Motor neuron (in vitro differentiated cells): ENCODE measurements around the gene HSF4. TPM values are rescaled to one million over a fixed set of nuclear protein-coding genes. Genes with fewer than 3 reads are reported as not detected.

Experiments
- ATAC-seq, 8 experiments: fragments of 200-7000 bp; cut with Tn5 transposase; replicated peaks in 6 of 8; 2 replicates each; pipeline ENCODE4 v1.8.0; 2021; ENCODE audit warnings: mild to moderate bottlenecking in 8 of 8, moderate library complexity in 8 of 8
- H3K27ac ChIP-seq, 2 donors: fragments of 250-450 bp; sonication (Bioruptor Pico); 2 replicates each; pipeline ENCODE4 v1.9.0; 2021; ENCODE audit warnings: antibody characterized with exemption in 2 of 2, mild to moderate bottlenecking in 2 of 2, moderate library complexity in 1 of 2
- H3K4me1 ChIP-seq, 2 donors: fragments of 250-450 bp; sonication (Bioruptor Pico); replicated peaks in 1 of 2; 2 replicates each; pipeline ENCODE4 v1.6.1; 2021; ENCODE audit warnings: antibody characterized with exemption in 2 of 2, mild to moderate bottlenecking in 2 of 2, moderate library complexity in 1 of 2
- H3K4me3 ChIP-seq, 5 donors: fragments of 250-450 bp; sonication (Bioruptor Pico); 2 replicates each; pipeline ENCODE4 v1.9.0; 2021; ENCODE audit warnings: antibody characterized with exemption in 5 of 5, mild to moderate bottlenecking in 5 of 5, moderate library complexity in 4 of 5
- WGBS, 10 experiments: fragments of 450-650 bp; shearing (Covaris generic); methylation state at CpG; one replicate each; pipeline ENCODE4 v1.0.0; 2022; 5-methylcytosine and 5-hydroxymethylcytosine counted together
- in situ Hi-C, 9 experiments: fragments of 400-800 bp; cut with MboI; loops; one replicate each; pipeline ENCODE4 v1.15.0; 2021; ENCODE audit warnings: low sequenced_read_pairs in 9 of 9, low pct_unique_long_range_greater_than_20kb in 2 of 9; ENCODE audit not compliant: unreplicated experiment in 9 of 9
- total RNA-seq, 8 experiments: library from RNA; unstranded; fragments of 300-600 nt; gene quantifications; 2 replicates each; pipeline versions ENCODE4 v1.2.3 to v1.2.4, GENCODE V29; 2022

HSF4 gene
- total RNA-seq, 8 experiments from 2014 or later: 4.6 to 33.1 (median 18.4) TPM

GRCh38 chr16:67170949-67171649, 6.6 kb downstream of the HSF4 start:
- Histone ChIP-seq H3K4me3 (peak overlapping the region; percentile 24 to 42 (median 30)), H3K27ac (peak overlapping the region; percentile 70 to 81), H3K4me1 (peaks cover 35% of the 10 kb centered on the region in 2 donors)
- ATAC-seq: peak; percentile 2 to 23 (median 7)
- in situ Hi-C loops: loop anchor here in 8 of 9 experiments (25.0 kb wide), 2 partner anchors 184 to 209 kb away; partner anchors contain the start of genes CES3 (in 7 of the 8) and CES4A (in 1 of the 8)
- WGBS, 10 experiments: 3 to 50% (median 30%) methylated on average over 1 to 12 of the region's 14 CpGs; no CpG with 5 or more reads in 1 of the 10 experiments

GRCh38 chr16:67173323-67173722, 8.8 kb downstream of the HSF4 start:
- Histone ChIP-seq H3K4me3 (peak overlapping the region in 1 of 5 donors; percentile 29), H3K27ac (no peak overlapping the region)
- 75% methylated on average over 1 of the region's 1 CpG; no CpG with 5 or more reads in 9 of the 10 experiments for WGBS, 10 experiments

GRCh38 chr16:67173808-67174705, 9.5 kb downstream of the HSF4 start:
- 0 to 22% (median 2%) methylated on average over 1 to 10 of the region's 71 CpGs; no CpG with 5 or more reads in 3 of the 10 experiments for WGBS, 10 experiments
- Histone ChIP-seq H3K4me1 (peaks cover 31 to 33% of the 10 kb centered on the region in 2 donors), H3K4me3 (peak overlapping the region; percentile 14 to 29 (median 16)), H3K27ac (no peak overlapping the region)
- ATAC-seq: peak; percentile 50 to 81 (median 58)
- in situ Hi-C loops: loop anchor here in 8 of 9 experiments (25.0 kb wide), 2 partner anchors 187 to 212 kb away; partner anchors contain the start of genes CES3 (in 7 of the 8) and CES4A (in 1 of the 8)

More at GRCh38 chr16:67173323-67173722, 8.8 kb downstream of the HSF4 start:
- in situ Hi-C loops: loop anchor here in 8 of 9 experiments (25.0 kb wide), 2 partner anchors 186 to 211 kb away; partner anchors contain the start of genes CES3 (in 7 of the 8) and CES4A (in 1 of the 8)
- no peak for ATAC-seq
- H3K4me1 ChIP-seq: peaks cover 35% of the 10 kb centered on the region in 2 donors

GRCh38 chr16:67174706-67175231, 10.2 kb downstream of the HSF4 start:
- ATAC-seq: no peak
- no peak overlapping the region for H3K27ac ChIP-seq
- H3K4me1 ChIP-seq: peaks cover 24 to 26% of the 10 kb centered on the region in 2 donors
- WGBS, 10 experiments: 40 to 88% (median 65%) methylated on average over 3 to 12 of the region's 31 CpGs; no CpG with 5 or more reads in 6 of the 10 experiments
- in situ Hi-C loops: loop anchor here in 8 of 9 experiments (25.0 kb wide), 2 partner anchors 187 to 212 kb away; partner anchors contain the start of genes CES3 (in 7 of the 8) and CES4A (in 1 of the 8)
- H3K4me3 ChIP-seq: peak overlapping the region in 2 of 5 donors; percentile 14 to 29

GRCh38 chr16:67176662-67177061, 12.1 kb downstream of the HSF4 start:
- H3K27ac ChIP-seq: no peak overlapping the region
- no peak overlapping the region for H3K4me3 ChIP-seq
- peaks cover 13 to 18% of the 10 kb centered on the region in 2 donors for H3K4me1 ChIP-seq
- in situ Hi-C loops: no loop called here
- WGBS, 10 experiments: 83% methylated on average over 5 to 7 of the region's 12 CpGs; no CpG with 5 or more reads in 8 of the 10 experiments
- no peak for ATAC-seq

- 6 to 51% (median 44%) methylated on average over 2 to 6 of the region's 73 CpGs; no CpG with 5 or more reads in 7 of the 10 experiments for WGBS, 10 experiments
- ATAC-seq: peak; percentile 19 to 62 (median 46)
- H3K4me1 ChIP-seq: peaks cover 21 to 30% of the 10 kb centered on the region in 2 donors
- in situ Hi-C loops: no loop called here
- H3K27ac ChIP-seq: no peak overlapping the region
- peak overlapping the region in 4 of 5 donors; percentile 10 to 16 (median 13) for H3K4me3 ChIP-seq
Observed at GRCh38 chr16:67177743-67178699, 13.5 kb downstream of the HSF4 start.

GRCh38 chr16:67179421-67180080, 15.0 kb downstream of the HSF4 start:
- Histone ChIP-seq H3K4me1 (peaks cover 15 to 22% of the 10 kb centered on the region in 2 donors), H3K27ac (no peak overlapping the region), H3K4me3 (no peak overlapping the region)
- in situ Hi-C loops: no loop called here
- no peak for ATAC-seq
- 80 to 100% (median 87%) methylated on average over 1 to 6 of the region's 13 CpGs; no CpG with 5 or more reads in 5 of the 10 experiments for WGBS, 10 experiments

- ATAC-seq: no peak
- Histone ChIP-seq H3K4me3 (no peak overlapping the region), H3K4me1 (peaks cover 15 to 16% of the 10 kb centered on the region in 2 donors), H3K27ac (no peak overlapping the region)
- in situ Hi-C loops: no loop called here
- 93 to 100% (median 100%) methylated on average over 1 to 5 of the region's 16 CpGs; no CpG with 5 or more reads in 7 of the 10 experiments for WGBS, 10 experiments
Observed at GRCh38 chr16:67180166-67180565, 15.6 kb downstream of the HSF4 start.

- Histone ChIP-seq H3K27ac (no peak overlapping the region), H3K4me3 (no peak overlapping the region), H3K4me1 (peaks cover 15 to 21% of the 10 kb centered on the region in 2 donors)
- in situ Hi-C loops: no loop called here
- ATAC-seq: no peak
- WGBS, 10 experiments: 10 to 100% (median 73%) methylated on average over 2 of the region's 2 CpGs; no CpG with 5 or more reads in 5 of the 10 experiments
Observed at GRCh38 chr16:67181346-67181745, 16.8 kb downstream of the HSF4 start.

GRCh38 chr16:67182288-67182687, 17.7 kb downstream of the HSF4 start:
- Histone ChIP-seq H3K4me1 (peaks cover 15 to 21% of the 10 kb centered on the region in 2 donors), H3K27ac (no peak overlapping the region), H3K4me3 (peak overlapping the region in 3 of 5 donors; percentile 86 to 92 (median 86))
- in situ Hi-C loops: no loop called here
- ATAC-seq: no peak
- WGBS, 10 experiments: 20 to 100% (median 70%) methylated on average over 1 to 2 of the region's 2 CpGs; no CpG with 5 or more reads in 4 of the 10 experiments

GRCh38 chr16:67183284-67183626, 18.7 kb downstream of the HSF4 start:
- peak overlapping the region in 1 of 2 donors; percentile 99 for H3K27ac ChIP-seq
- in situ Hi-C loops: no loop called here
- peaks cover 15 to 21% of the 10 kb centered on the region in 2 donors for H3K4me1 ChIP-seq
- WGBS, 10 experiments: 0 to 44% (median 3%) methylated on average over 2 to 8 of the region's 11 CpGs; no CpG with 5 or more reads in 3 of the 10 experiments
- no peak for ATAC-seq
- H3K4me3 ChIP-seq: peak overlapping the region; percentile 81 to 92 (median 86)
